GM23248 (cell line): Measurements from ENCODE around the gene COG7.

Source experiments
- EZH2 ChIP-seq: fragments of 200-600 bp; sonication (generic); IDR thresholded peaks from 2 replicates; pipeline ENCODE4 v1.6.1; 2018; ENCODE audit warnings: antibody characterized with exemption, mild to moderate bottlenecking; ENCODE audit not compliant: insufficient read depth, poor library complexity, severe bottlenecking
- EZH2phosphoT487 ChIP-seq: fragments of 200-600 bp; sonication (generic); IDR thresholded peaks from 2 replicates; pipeline ENCODE4 v1.6.1; 2018; ENCODE audit warnings: antibody characterized with exemption, moderate library complexity, mild to moderate bottlenecking, low read depth; ENCODE audit not compliant: insufficient read depth

- no peak for TF ChIP-seq EZH2
- TF ChIP-seq EZH2phosphoT487: no peak
Measured at GRCh38 chr16:23392223-23392600, 60.8 kb downstream of the COG7 start.
